Esophagus muscularis mucosa (tissue), 4 donors: ENCODE measurements around the gene LILRB2. TPM values are rescaled to one million over a fixed set of nuclear protein-coding genes. Genes with fewer than 3 reads are reported as not detected.

Source experiments
- DNase-seq: peaks from one replicate; pipeline ENCODE4 v3.0.0-alpha.2; 2017; ENCODE audit errors: extremely low spot score
- H3K27ac ChIP-seq, 4 donors: fragments of 200-600 bp; sonication (generic); replicated peaks in 1 of 4; 1 replicate in 3 of 4; 2 replicates in 1 of 4; pipeline ENCODE4 v1.5.1; 2016 to 2019; ENCODE audit warnings: mild to moderate bottlenecking in 1 of 4
- H3K27me3 ChIP-seq, 4 donors: fragments of 200-600 bp; sonication (generic); one replicate each; pipeline versions ENCODE4 v1.5.1 to v1.6.0; 2016 to 2019
- H3K36me3 ChIP-seq, 4 donors: fragments of 200-600 bp; sonication (generic); one replicate each; pipeline ENCODE4 v1.5.1; 2016 to 2019
- H3K4me1 ChIP-seq, 4 donors: fragments of 200-600 bp; sonication (generic); one replicate each; pipeline ENCODE4 v1.5.1; 2016 to 2019
- H3K4me3 ChIP-seq, 4 donors: fragments of 200-600 bp; sonication (generic); 1 replicate in 2 of 4; 2 replicates in 2 of 4; pipeline ENCODE4 v1.5.1; 2016 to 2019; ENCODE audit warnings: mild to moderate bottlenecking in 4 of 4, moderate library complexity in 1 of 4
- H3K9me3 ChIP-seq, 4 donors: fragments of 200-600 bp; sonication (generic); 1 replicate in 3 of 4; 2 replicates in 1 of 4; pipeline ENCODE4 v1.5.1; 2016 to 2019
- CTCF ChIP-seq, 3 experiments: fragments of 200-600 bp in 2 of 3; fragments of 450-650 bp in 1 of 3; sonication (generic) in 2 of 3; IDR thresholded peaks; one replicate each; pipeline ENCODE4 v1.5.1; 2017 to 2019; ENCODE audit warnings: antibody characterized with exemption in 3 of 3, mild to moderate bottlenecking in 2 of 3, moderate library complexity in 1 of 3
- EP300 ChIP-seq: sonication (generic); formaldehyde crosslinking; IDR thresholded peaks from one replicate; pipeline ENCODE4 v1.6.1; 2017; ENCODE audit warnings: antibody characterized with exemption
- POLR2A ChIP-seq: fragments of 450-650 bp; IDR thresholded peaks from one replicate; pipeline ENCODE4 v1.6.1; 2017; ENCODE audit warnings: antibody characterized with exemption, moderate library complexity, mild to moderate bottlenecking, low read depth
- POLR2AphosphoS5 ChIP-seq, 2 donors: sonication (generic); formaldehyde crosslinking; IDR thresholded peaks; one replicate each; pipeline ENCODE4 v1.6.1; 2017; ENCODE audit warnings: antibody characterized with exemption in 2 of 2
- WGBS: methylation state at CpG from one replicate; pipeline ENCODE4 v1.1.5; 2018; 5-methylcytosine and 5-hydroxymethylcytosine counted together
- intact Hi-C: fragments of 100-400 bp; cut with DNase I; formaldehyde crosslinking; loops from one replicate; pipeline ENCODE4 v1.15.1; 2023
- total RNA-seq, 4 donors: library from RNA; depleted of rRNA; stranded (reverse); fragments of >200 nt; gene quantifications; one replicate each; pipeline versions ENCODE4 v1.1.0 to v1.2.1, GENCODE V29; 2016

LILRB2 gene
- total RNA-seq, 4 donors from 2014 or later = 2.1 to 5.6 (median 2.6) TPM

- Histone ChIP-seq H3K27me3 (peaks cover 0 to 37% (median 0%) of the 10 kb centered on the region in 4 donors), H3K9me3 (no peaks in the 10 kb centered on the region), H3K4me3 (no peak overlapping the region), H3K4me1 (no peaks in the 10 kb centered on the region), H3K36me3 (no peaks in the 10 kb centered on the region), H3K27ac (no peak overlapping the region)
- no peak for DNase-seq
- 92% methylated on average over 2 of the region's 2 CpGs for WGBS
- no peak for TF ChIP-seq EP300
- no peak for TF ChIP-seq POLR2A
- TF ChIP-seq CTCF (IDR thresholded peaks at IDR 0.05) = no peak
- intact Hi-C loops = no loop called here
Observed at GRCh38 chr19:54262470-54262869, 18.4 kb downstream of the LILRB2 start.

GRCh38 chr19:54262066-54262465 lies 18.8 kb downstream of the LILRB2 start:
- intact Hi-C loops = no loop called here
- H3K4me1 ChIP-seq = no peaks in the 10 kb centered on the region
- H3K36me3 ChIP-seq = no peaks in the 10 kb centered on the region
- 81% methylated on average over 6 of the region's 11 CpGs for WGBS
- peaks cover 0 to 39% (median 0%) of the 10 kb centered on the region in 4 donors for H3K27me3 ChIP-seq
- H3K4me3 ChIP-seq = no peak overlapping the region
- no peaks in the 10 kb centered on the region for H3K9me3 ChIP-seq
- DNase-seq = no peak
- H3K27ac ChIP-seq = no peak overlapping the region
- TF ChIP-seq CTCF (IDR thresholded peaks at IDR 0.05) (no peak), POLR2AphosphoS5 (IDR thresholded peaks at IDR 0.05) (no peak), POLR2A (no peak), EP300 (no peak)

GRCh38 chr19:54257116-54257480 lies 23.8 kb downstream of the LILRB2 start, which contains the start of gene LILRB5:
TSS of gene LILRB5 (minus strand) at chr19:54257273. CDS start at chr19:54257193, 80 bp downstream.
- no peak for DNase-seq
- intact Hi-C loops = no loop called here
- H3K36me3 ChIP-seq = no peaks in the 10 kb centered on the region
- peak within 1 kb of the TSS in 2 of 4 donors; percentile 34 to 41 for H3K27ac ChIP-seq
- H3K4me1 ChIP-seq = no peaks in the 10 kb centered on the region
- TF ChIP-seq POLR2A (no peak), CTCF (IDR thresholded peaks at IDR 0.05) (no peak), POLR2AphosphoS5 (IDR thresholded peaks at IDR 0.05) (peak in 1 of 2 donors; percentile 33), EP300 (no peak)
- 74% methylated on average over 7 of the region's 9 CpGs for WGBS
- H3K9me3 ChIP-seq = no peaks in the 10 kb centered on the region
- peak within 1 kb of the TSS; percentile 12 to 42 (median 28) for H3K4me3 ChIP-seq
- H3K27me3 ChIP-seq = peaks cover 0 to 66% (median 9%) of the 10 kb centered on the region in 4 donors

- no peaks in the 10 kb centered on the region for H3K4me1 ChIP-seq
- peak overlapping the region; percentile 12 to 42 (median 28) for H3K4me3 ChIP-seq
- intact Hi-C loops = no loop called here
- H3K27me3 ChIP-seq = peaks cover 0 to 68% (median 9%) of the 10 kb centered on the region in 4 donors
- TF ChIP-seq CTCF (IDR thresholded peaks at IDR 0.05) (no peak), POLR2AphosphoS5 (IDR thresholded peaks at IDR 0.05) (no peak), EP300 (no peak), POLR2A (no peak)
- H3K9me3 ChIP-seq = no peaks in the 10 kb centered on the region
- H3K36me3 ChIP-seq = no peaks in the 10 kb centered on the region
- H3K27ac ChIP-seq = peak overlapping the region in 2 of 4 donors; percentile 34 to 41
- 67% methylated on average over 14 of the region's 19 CpGs for WGBS
- DNase-seq = no peak
Observed at GRCh38 chr19:54256250-54257115, 24.4 kb downstream of the LILRB2 start.
